Thoracic aorta (tissue), 2 donors: ENCODE data around the gene SAP30L. TPM values are rescaled to one million over a fixed set of nuclear protein-coding genes. Genes with fewer than 3 reads are reported as not detected.

Source experiments
- ATAC-seq: fragments of 150-250 bp; one replicate; pipeline ENCODE4 v1.8.0; 2017; ENCODE audit warnings: low read depth; ENCODE audit not compliant: insufficient number of reproducible peaks, low FRiP score
- DNase-seq: peaks from one replicate; pipeline ENCODE4 v3.0.0-alpha.2; 2020; ENCODE audit warnings: low spot score
- H3K27ac ChIP-seq, 2 donors: fragments of 200-600 bp; sonication (generic); 1 replicate in 1 of 2; 2 replicates in 1 of 2; pipeline ENCODE4 v1.5.1; 2016; ENCODE audit warnings: mild to moderate bottlenecking in 2 of 2, moderate library complexity in 2 of 2
- H3K27me3 ChIP-seq: fragments of 200-600 bp; sonication (generic); replicated peaks from 2 replicates; pipeline ENCODE4 v1.6.0; 2016; ENCODE audit warnings: mild to moderate bottlenecking; ENCODE audit not compliant: insufficient read depth
- H3K36me3 ChIP-seq: fragments of 200-600 bp; sonication (generic); one replicate; pipeline ENCODE4 v1.5.1; 2016
- H3K4me1 ChIP-seq, 2 donors: fragments of 200-600 bp; sonication (generic); 1 replicate in 1 of 2; 2 replicates in 1 of 2; pipeline versions ENCODE4 v1.5.1 to v1.6.0; 2016; ENCODE audit warnings: low read depth in 2 of 2, mild to moderate bottlenecking in 1 of 2; ENCODE audit not compliant: control insufficient read depth in 1 of 2
- H3K4me3 ChIP-seq: fragments of 200-600 bp; sonication (generic); 2 replicates; pipeline ENCODE4 v1.5.1; 2016; ENCODE audit warnings: mild to moderate bottlenecking
- H3K9me3 ChIP-seq: fragments of 200-600 bp; sonication (generic); 2 replicates; pipeline ENCODE4 v1.5.1; 2016
- CTCF ChIP-seq: fragments of 200-600 bp; sonication (generic); IDR thresholded peaks from one replicate; pipeline ENCODE4 v1.5.1; 2019; ENCODE audit warnings: antibody characterized with exemption
- total RNA-seq, 2 donors: library from RNA; depleted of rRNA; stranded (reverse); fragments of >200 nt; gene quantifications; one replicate each; pipeline versions ENCODE4 v1.1.0 to v1.2.3, GENCODE V29; 2016

Gene SAP30L
- total RNA-seq, 2 donors from 2014 or later: 43.7 to 85.6 TPM

GRCh38 chr5:154459015-154459414 lies 13.2 kb downstream of the SAP30L start:
- no peaks in the 10 kb centered on the region for H3K4me1 ChIP-seq
- DNase-seq: no peak
- no peak for TF ChIP-seq CTCF
- H3K27ac ChIP-seq: no peak overlapping the region
- peaks cover 34% of the 10 kb centered on the region for H3K36me3 ChIP-seq
- no peaks in the 10 kb centered on the region for H3K27me3 ChIP-seq
- no peak overlapping the region for H3K4me3 ChIP-seq
- no peaks in the 10 kb centered on the region for H3K9me3 ChIP-seq
- no peak for ATAC-seq

GRCh38 chr5:154460172-154460571 lies 14.4 kb downstream of the SAP30L start:
- DNase-seq (no peak), ATAC-seq (no peak)
- Histone ChIP-seq H3K36me3 (peaks cover 23% of the 10 kb centered on the region), H3K9me3 (no peaks in the 10 kb centered on the region), H3K4me3 (no peak overlapping the region), H3K27me3 (no peaks in the 10 kb centered on the region), H3K27ac (no peak overlapping the region), H3K4me1 (no peaks in the 10 kb centered on the region)
- TF ChIP-seq CTCF: no peak

- Histone ChIP-seq H3K36me3 (peaks cover 9% of the 10 kb centered on the region), H3K9me3 (no peaks in the 10 kb centered on the region), H3K4me3 (no peak overlapping the region), H3K27ac (no peak overlapping the region), H3K4me1 (no peaks in the 10 kb centered on the region), H3K27me3 (no peaks in the 10 kb centered on the region)
- no peak for TF ChIP-seq CTCF
- DNase-seq (no peak), ATAC-seq (no peak)
These were observed 15.7 kb downstream of the SAP30L start for GRCh38 chr5:154461531-154461930.

- no peaks in the 10 kb centered on the region for H3K36me3 ChIP-seq
- DNase-seq (no peak), ATAC-seq (no peak)
- TF ChIP-seq CTCF: no peak
- no peaks in the 10 kb centered on the region for H3K27me3 ChIP-seq
- H3K27ac ChIP-seq: no peak overlapping the region
- H3K4me1 ChIP-seq: no peaks in the 10 kb centered on the region
- H3K4me3 ChIP-seq: no peak overlapping the region
- no peaks in the 10 kb centered on the region for H3K9me3 ChIP-seq
These were observed 18.6 kb downstream of the SAP30L start for GRCh38 chr5:154464438-154464837.

- Histone ChIP-seq H3K4me1 (no peaks in the 10 kb centered on the region), H3K27ac (no peak overlapping the region), H3K4me3 (no peak overlapping the region), H3K9me3 (no peaks in the 10 kb centered on the region), H3K27me3 (no peaks in the 10 kb centered on the region), H3K36me3 (no peaks in the 10 kb centered on the region)
- TF ChIP-seq CTCF: no peak
- DNase-seq: no peak
- no peak for ATAC-seq
These were observed 19.4 kb downstream of the SAP30L start for GRCh38 chr5:154465169-154465568.
